ENCODE results near the gene FTCD.

The FTCD gene

GRCh38 chr21:46168659-46169386 is 13.4 kb upstream of the FTCD start:
- H2AFZ ChIP-seq = no peak overlapping the region
- H3K36me3 ChIP-seq (ENCODE audit: control insufficient read depth, insufficient read depth, low read length) = no peaks in the 10 kb centered on the region
- no peak overlapping the region for H3K4me2 ChIP-seq (ENCODE audit: low read length)
- no peak overlapping the region for H3K4me3 ChIP-seq (ENCODE audit: low read depth, low read length)
- no peaks in the 10 kb centered on the region for H3K27me3 ChIP-seq (ENCODE audit: control insufficient read depth, insufficient read depth, low read length)
- no peaks in the 10 kb centered on the region for H3K4me1 ChIP-seq
- no peaks in the 10 kb centered on the region for H3K79me2 ChIP-seq
- no peak overlapping the region for H3K27ac ChIP-seq
- no peak for TF ChIP-seq CTCF (IDR thresholded peaks at IDR 0.05)
- no peak overlapping the region for H3K9ac ChIP-seq
- H3K9me3 ChIP-seq (ENCODE audit: control insufficient read depth, low read length) = no peaks in the 10 kb centered on the region

GRCh38 chr21:46168238-46168637 is 12.9 kb upstream of the FTCD start:
- H3K79me2 ChIP-seq = no peaks in the 10 kb centered on the region
- no peak overlapping the region for H3K4me2 ChIP-seq (ENCODE audit: low read length)
- no peaks in the 10 kb centered on the region for H3K36me3 ChIP-seq (ENCODE audit: control insufficient read depth, insufficient read depth, low read length)
- no peak overlapping the region for H3K4me3 ChIP-seq (ENCODE audit: low read depth, low read length)
- no peaks in the 10 kb centered on the region for H3K4me1 ChIP-seq
- H3K9me3 ChIP-seq (ENCODE audit: control insufficient read depth, low read length) = no peaks in the 10 kb centered on the region
- no peak overlapping the region for H3K9ac ChIP-seq
- H3K27ac ChIP-seq = no peak overlapping the region
- H3K27me3 ChIP-seq (ENCODE audit: control insufficient read depth, insufficient read depth, low read length) = no peaks in the 10 kb centered on the region
- H2AFZ ChIP-seq = no peak overlapping the region
- no peak for TF ChIP-seq CTCF (IDR thresholded peaks at IDR 0.05)

- no peak overlapping the region for H3K4me2 ChIP-seq (ENCODE audit: low read length)
- no peaks in the 10 kb centered on the region for H3K79me2 ChIP-seq
- H3K9ac ChIP-seq = no peak overlapping the region
- TF ChIP-seq CTCF (IDR thresholded peaks at IDR 0.05) = no peak
- no peaks in the 10 kb centered on the region for H3K4me1 ChIP-seq
- H3K27ac ChIP-seq = no peak overlapping the region
- H3K36me3 ChIP-seq (ENCODE audit: control insufficient read depth, insufficient read depth, low read length) = no peaks in the 10 kb centered on the region
- no peaks in the 10 kb centered on the region for H3K9me3 ChIP-seq (ENCODE audit: control insufficient read depth, low read length)
- no peak overlapping the region for H2AFZ ChIP-seq
- H3K4me3 ChIP-seq (ENCODE audit: low read depth, low read length) = no peak overlapping the region
- no peaks in the 10 kb centered on the region for H3K27me3 ChIP-seq (ENCODE audit: control insufficient read depth, insufficient read depth, low read length)
These were observed 9.7 kb upstream of the FTCD start for GRCh38 chr21:46165098-46165497.

- TF ChIP-seq CTCF (IDR thresholded peaks at IDR 0.05) = no peak
- Histone ChIP-seq H3K27me3 (ENCODE audit: control insufficient read depth, insufficient read depth, low read length) (no peaks in the 10 kb centered on the region), H3K36me3 (ENCODE audit: control insufficient read depth, insufficient read depth, low read length) (no peaks in the 10 kb centered on the region), H3K79me2 (no peaks in the 10 kb centered on the region), H3K4me3 (ENCODE audit: low read depth, low read length) (no peak overlapping the region), H3K27ac (no peak overlapping the region), H3K9ac (no peak overlapping the region), H2AFZ (no peak overlapping the region), H3K4me2 (ENCODE audit: low read length) (no peak overlapping the region), H3K4me1 (no peaks in the 10 kb centered on the region), H3K9me3 (ENCODE audit: control insufficient read depth, low read length) (no peaks in the 10 kb centered on the region)
These were observed 8.0 kb upstream of the FTCD start for GRCh38 chr21:46163380-46163779.
